ENCODE measurements around the gene EMP1. TPM values are rescaled to one million over a fixed set of nuclear protein-coding genes. Genes with fewer than 3 reads are reported as not detected.

The EMP1 gene
- total RNA-seq, 4 donors from 2014 or later, result 569 to 2,226 (median 1,259) TPM

DNA sequence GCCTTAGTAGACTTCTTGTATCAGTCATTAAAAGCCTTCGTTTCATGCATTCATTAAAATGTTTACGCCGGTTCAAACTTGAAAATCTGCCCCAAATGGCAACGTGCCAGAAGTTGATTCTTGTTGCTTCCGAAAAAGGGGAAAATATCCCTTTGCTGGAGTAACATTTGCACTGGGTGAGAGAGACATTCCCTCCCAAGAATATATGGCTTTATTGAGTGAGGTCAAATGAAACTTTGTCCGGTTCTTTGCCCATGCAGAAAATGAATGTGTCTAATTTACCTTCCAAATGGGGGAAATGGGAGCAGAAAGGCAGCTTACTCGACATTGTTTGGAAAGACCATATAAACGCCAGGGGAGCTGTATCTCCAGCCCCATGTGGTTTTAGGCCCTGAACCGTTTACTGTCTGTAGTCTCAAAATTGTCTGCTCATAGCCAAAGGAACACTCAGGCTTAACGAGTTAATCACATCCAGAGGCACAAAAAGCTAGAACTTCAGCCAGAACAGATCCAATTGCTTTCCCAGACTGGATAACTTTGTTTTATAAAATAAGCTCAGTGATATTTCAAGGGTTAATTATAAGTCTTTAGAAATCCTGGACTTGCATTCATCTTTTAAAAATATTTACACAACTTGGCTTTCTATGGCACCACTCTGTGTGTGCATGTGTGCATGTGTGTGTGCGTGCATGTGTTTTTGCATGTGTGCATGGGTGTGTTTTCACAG lies 2.9 kb upstream of the EMP1 start:
- H3K4me1 ChIP-seq, result peaks cover 45% of the 10 kb centered on the region
- no peaks in the 10 kb centered on the region for H3K36me3 ChIP-seq
- peak in 1 of 2 donors; percentile 18 for DNase-seq (ENCODE audit: low spot score in 2 of 2)
- no peaks in the 10 kb centered on the region for H3K27me3 ChIP-seq
- 33% methylated on average over 11 of the region's 11 CpGs for WGBS
- H3K4me3 ChIP-seq, result no peak overlapping the region
- TF ChIP-seq POLR2AphosphoS5 (IDR thresholded peaks at IDR 0.05), result no peak
- TF ChIP-seq, protein P1, sequence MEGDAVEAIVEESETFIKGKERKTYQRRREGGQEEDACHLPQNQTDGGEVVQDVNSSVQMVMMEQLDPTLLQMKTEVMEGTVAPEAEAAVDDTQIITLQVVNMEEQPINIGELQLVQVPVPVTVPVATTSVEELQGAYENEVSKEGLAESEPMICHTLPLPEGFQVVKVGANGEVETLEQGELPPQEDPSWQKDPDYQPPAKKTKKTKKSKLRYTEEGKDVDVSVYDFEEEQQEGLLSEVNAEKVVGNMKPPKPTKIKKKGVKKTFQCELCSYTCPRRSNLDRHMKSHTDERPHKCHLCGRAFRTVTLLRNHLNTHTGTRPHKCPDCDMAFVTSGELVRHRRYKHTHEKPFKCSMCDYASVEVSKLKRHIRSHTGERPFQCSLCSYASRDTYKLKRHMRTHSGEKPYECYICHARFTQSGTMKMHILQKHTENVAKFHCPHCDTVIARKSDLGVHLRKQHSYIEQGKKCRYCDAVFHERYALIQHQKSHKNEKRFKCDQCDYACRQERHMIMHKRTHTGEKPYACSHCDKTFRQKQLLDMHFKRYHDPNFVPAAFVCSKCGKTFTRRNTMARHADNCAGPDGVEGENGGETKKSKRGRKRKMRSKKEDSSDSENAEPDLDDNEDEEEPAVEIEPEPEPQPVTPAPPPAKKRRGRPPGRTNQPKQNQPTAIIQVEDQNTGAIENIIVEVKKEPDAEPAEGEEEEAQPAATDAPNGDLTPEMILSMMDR (IDR thresholded peaks at IDR 0.05), result no peak
- TF ChIP-seq POLR2A (IDR thresholded peaks at IDR 0.05), result no peak
- no peak for TF ChIP-seq EP300 (IDR thresholded peaks at IDR 0.05)
- H3K9me3 ChIP-seq, result no peaks in the 10 kb centered on the region
- peak overlapping the region; percentile 97 for H3K27ac ChIP-seq

DNA sequence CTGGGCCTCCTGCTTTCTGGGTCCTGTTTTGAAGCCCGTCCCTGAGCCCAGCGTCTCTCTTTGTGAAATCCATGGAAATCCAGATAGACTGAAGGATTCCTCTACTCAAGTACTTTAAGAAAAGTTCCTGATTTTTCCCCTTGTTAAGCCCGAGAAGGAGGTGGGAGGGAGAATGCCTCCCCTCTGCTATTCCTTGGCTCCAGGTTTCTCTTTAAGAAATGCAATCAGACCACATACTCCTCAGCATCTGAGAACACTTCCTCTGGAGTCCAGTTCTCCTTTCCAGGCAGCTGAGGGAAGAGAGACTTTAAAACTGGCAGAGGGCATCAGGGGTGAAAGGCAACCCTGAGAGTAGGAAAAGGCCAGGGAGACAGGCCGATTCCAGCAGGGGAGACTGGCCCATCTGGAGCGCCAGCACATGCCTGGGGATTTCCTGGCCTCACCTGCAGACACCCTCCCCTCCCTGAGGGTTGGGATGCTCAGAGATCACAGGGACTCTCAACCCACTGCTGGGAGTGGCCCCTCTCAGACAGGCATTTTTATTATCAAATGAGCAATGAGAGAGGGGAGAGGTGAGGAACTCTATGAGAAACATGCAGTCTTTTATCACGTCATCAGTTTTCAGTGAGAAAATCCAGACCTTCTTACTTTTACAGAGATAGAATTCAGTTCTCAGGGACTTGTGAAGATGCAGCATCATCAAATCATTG lies 2.0 kb upstream of the EMP1 start:
- Histone ChIP-seq H3K4me3 (no peak overlapping the region), H3K36me3 (no peaks in the 10 kb centered on the region), H3K27ac (peak overlapping the region; percentile 97), H3K9me3 (no peaks in the 10 kb centered on the region), H3K27me3 (no peaks in the 10 kb centered on the region), H3K4me1 (peaks cover 49% of the 10 kb centered on the region)
- WGBS, result 26% methylated on average over 5 of the region's 6 CpGs
- DNase-seq (ENCODE audit: low spot score in 2 of 2), result peak in 1 of 2 donors; percentile 60
- TF ChIP-seq POLR2AphosphoS5 (IDR thresholded peaks at IDR 0.05), result no peak
- TF ChIP-seq, protein P1 (IDR thresholded peaks at IDR 0.05), result no peak
- no peak for TF ChIP-seq EP300 (IDR thresholded peaks at IDR 0.05)

DNA sequence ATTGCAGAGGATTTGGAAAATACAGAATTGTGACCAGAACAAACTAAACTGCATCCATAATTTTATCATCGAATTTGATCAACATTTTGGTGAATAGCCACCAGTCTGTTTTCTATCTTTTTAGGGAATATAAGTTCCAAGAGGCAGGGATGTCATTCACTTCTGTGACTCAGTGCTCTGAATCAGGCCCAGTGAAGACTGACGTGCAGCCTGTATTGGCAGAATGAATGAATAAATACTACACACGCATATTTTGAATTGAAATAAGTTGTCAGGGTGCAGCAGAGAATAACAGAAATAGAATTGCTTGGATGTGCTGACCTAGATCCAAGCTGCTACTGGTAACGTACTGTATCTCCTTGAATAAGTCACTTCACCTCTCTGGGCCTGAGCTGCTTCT lies 1.3 kb upstream of the EMP1 start:
- H3K4me3 ChIP-seq, result no peak overlapping the region
- no peaks in the 10 kb centered on the region for H3K9me3 ChIP-seq
- peak overlapping the region; percentile 97 for H3K27ac ChIP-seq
- H3K27me3 ChIP-seq, result no peaks in the 10 kb centered on the region
- 26% methylated on average over 4 of the region's 4 CpGs for WGBS
- H3K36me3 ChIP-seq, result no peaks in the 10 kb centered on the region
- TF ChIP-seq POLR2A (IDR thresholded peaks at IDR 0.05), result no peak
- no peak for TF ChIP-seq POLR2AphosphoS5 (IDR thresholded peaks at IDR 0.05)
- TF ChIP-seq, protein P1 (IDR thresholded peaks at IDR 0.05), result no peak
- TF ChIP-seq EP300 (IDR thresholded peaks at IDR 0.05), result no peak
- no peak for DNase-seq (ENCODE audit: low spot score in 2 of 2)
- peaks cover 54% of the 10 kb centered on the region for H3K4me1 ChIP-seq

DNA sequence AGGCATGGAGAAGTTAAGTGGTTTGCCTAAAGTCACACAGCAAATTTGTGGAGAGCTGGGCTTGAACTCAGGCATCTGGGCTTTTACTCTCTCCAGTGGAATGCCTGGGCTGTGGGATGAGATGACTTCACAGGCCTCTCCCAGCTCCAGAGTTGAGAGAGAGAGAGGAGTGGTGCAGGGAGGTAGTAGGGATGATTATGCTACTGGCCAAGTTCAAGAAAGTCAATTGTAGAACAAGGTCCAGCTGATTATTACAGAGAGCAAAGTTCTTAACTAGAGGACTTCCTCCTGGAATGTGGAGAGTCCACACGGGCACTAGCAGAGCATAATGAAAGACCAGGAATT lies 769 bp upstream of the EMP1 start:
- TF ChIP-seq, protein P1 (IDR thresholded peaks at IDR 0.05), result no peak
- TF ChIP-seq POLR2AphosphoS5 (IDR thresholded peaks at IDR 0.05) (no peak), POLR2A (IDR thresholded peaks at IDR 0.05) (no peak), EP300 (IDR thresholded peaks at IDR 0.05) (no peak)
- H3K27ac ChIP-seq, result peak overlapping the region; percentile 97
- WGBS, result 10% methylated on average over 1 of the region's 1 CpG
- no peaks in the 10 kb centered on the region for H3K27me3 ChIP-seq
- peaks cover 59% of the 10 kb centered on the region for H3K4me1 ChIP-seq
- no peak for DNase-seq (ENCODE audit: low spot score in 2 of 2)
- H3K9me3 ChIP-seq, result no peaks in the 10 kb centered on the region
- no peaks in the 10 kb centered on the region for H3K36me3 ChIP-seq
- peak overlapping the region; percentile 76 for H3K4me3 ChIP-seq

DNA sequence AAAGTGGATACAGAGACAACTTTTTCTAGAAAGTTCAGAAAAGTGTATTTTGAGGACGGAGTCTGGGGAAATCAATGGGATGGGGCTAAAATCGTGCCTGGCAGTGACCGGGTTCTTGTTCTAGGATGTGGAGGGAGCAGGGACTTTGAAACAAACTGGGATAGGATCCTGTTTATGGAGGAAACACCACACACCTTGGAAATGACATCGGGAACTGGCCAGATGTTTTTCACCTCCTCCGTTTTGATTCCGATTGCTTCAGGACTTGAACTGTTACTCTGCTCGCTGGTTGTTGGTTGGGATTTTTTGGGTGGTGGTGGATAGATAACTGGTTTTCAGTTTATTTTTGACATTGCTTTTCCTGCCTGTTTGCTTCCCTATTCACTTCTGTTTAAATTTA lies 506 bp downstream of the EMP1 start:
- H3K4me3 ChIP-seq, result peak overlapping the region; percentile 76
- H3K36me3 ChIP-seq, result no peaks in the 10 kb centered on the region
- no peaks in the 10 kb centered on the region for H3K27me3 ChIP-seq
- no peaks in the 10 kb centered on the region for H3K9me3 ChIP-seq
- peak overlapping the region; percentile 97 for H3K27ac ChIP-seq
- TF ChIP-seq POLR2AphosphoS5 (IDR thresholded peaks at IDR 0.05), result no peak
- H3K4me1 ChIP-seq, result peaks cover 71% of the 10 kb centered on the region
- WGBS, result 10% methylated on average over 7 of the region's 7 CpGs
- no peak for DNase-seq (ENCODE audit: low spot score in 2 of 2)
